Ovary (tissue), 3 donors: ENCODE measurements around the gene PFKFB2.

Source experiments
- POLR2A ChIP-seq: fragments of 450-650 bp; IDR thresholded peaks from one replicate; pipeline ENCODE4 v1.6.1; 2017; ENCODE audit warnings: antibody characterized with exemption, mild to moderate bottlenecking, moderate library complexity
- TF ChIP-seq, protein P1 (sequence below), 3 donors: fragments of 450-650 bp in 2 of 3; fragments of 200-600 bp in 1 of 3; IDR thresholded peaks; one replicate each; pipeline versions ENCODE4 v1.5.1 to v1.8.0; 2016 to 2022; ENCODE audit warnings: antibody characterized with exemption in 3 of 3, mild to moderate bottlenecking in 1 of 3
- donor health status: DM: no; HTN: no; CAD: no.

- no peak for TF ChIP-seq POLR2A
- TF ChIP-seq, protein P1, sequence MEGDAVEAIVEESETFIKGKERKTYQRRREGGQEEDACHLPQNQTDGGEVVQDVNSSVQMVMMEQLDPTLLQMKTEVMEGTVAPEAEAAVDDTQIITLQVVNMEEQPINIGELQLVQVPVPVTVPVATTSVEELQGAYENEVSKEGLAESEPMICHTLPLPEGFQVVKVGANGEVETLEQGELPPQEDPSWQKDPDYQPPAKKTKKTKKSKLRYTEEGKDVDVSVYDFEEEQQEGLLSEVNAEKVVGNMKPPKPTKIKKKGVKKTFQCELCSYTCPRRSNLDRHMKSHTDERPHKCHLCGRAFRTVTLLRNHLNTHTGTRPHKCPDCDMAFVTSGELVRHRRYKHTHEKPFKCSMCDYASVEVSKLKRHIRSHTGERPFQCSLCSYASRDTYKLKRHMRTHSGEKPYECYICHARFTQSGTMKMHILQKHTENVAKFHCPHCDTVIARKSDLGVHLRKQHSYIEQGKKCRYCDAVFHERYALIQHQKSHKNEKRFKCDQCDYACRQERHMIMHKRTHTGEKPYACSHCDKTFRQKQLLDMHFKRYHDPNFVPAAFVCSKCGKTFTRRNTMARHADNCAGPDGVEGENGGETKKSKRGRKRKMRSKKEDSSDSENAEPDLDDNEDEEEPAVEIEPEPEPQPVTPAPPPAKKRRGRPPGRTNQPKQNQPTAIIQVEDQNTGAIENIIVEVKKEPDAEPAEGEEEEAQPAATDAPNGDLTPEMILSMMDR (IDR thresholded peaks at IDR 0.05): no peak
These were observed 28.7 kb downstream of the PFKFB2 start for GRCh38 chr1:207081806-207082205.
